IPS-NIHi7 (cell line): ENCODE results near the gene NRSN2.
"Not testable (repeated sequence)": the region's sequence is repeated elsewhere in the genome, so short reads cannot be mapped to it uniquely, and the experiment has no call there.

Experiments
- DNase-seq: peaks from one replicate; pipeline ENCODE4 v3.0.0; 2012; ENCODE audit warnings: mixed read lengths; ENCODE audit errors: extremely low spot score

NRSN2 gene

GRCh38 chr20:354298-354977 lies 7.5 kb downstream of the NRSN2 start:
- peak; percentile 90 for DNase-seq

GRCh38 chr20:356154-356553 lies 9.2 kb downstream of the NRSN2 start:
- DNase-seq, result not testable (repeated sequence)

GRCh38 chr20:356745-357144 lies 9.8 kb downstream of the NRSN2 start:
- no peak for DNase-seq

GRCh38 chr20:358891-359555 lies 12.1 kb downstream of the NRSN2 start:
- DNase-seq, result no peak

- DNase-seq, result no peak
These were observed 14.7 kb downstream of the NRSN2 start for GRCh38 chr20:361561-361960.

- no peak for DNase-seq
These were observed 15.7 kb downstream of the NRSN2 start for GRCh38 chr20:362271-363254.

- DNase-seq, result no peak
These were observed 16.6 kb downstream of the NRSN2 start for GRCh38 chr20:363319-364078.

GRCh38 chr20:364905-365794 lies 18.2 kb downstream of the NRSN2 start:
- DNase-seq, result no peak

- no peak for DNase-seq
These were observed 19.3 kb downstream of the NRSN2 start for GRCh38 chr20:366041-366718.

- no peak for DNase-seq
These were observed 20.0 kb downstream of the NRSN2 start for GRCh38 chr20:366719-367485.

GRCh38 chr20:367486-367887 lies 20.6 kb downstream of the NRSN2 start:
- no peak for DNase-seq

- DNase-seq, result no peak
These were observed 22.0 kb downstream of the NRSN2 start for GRCh38 chr20:368915-369314.

GRCh38 chr20:370151-370600 lies 23.3 kb downstream of the NRSN2 start:
- DNase-seq, result no peak

- DNase-seq, result no peak
These were observed 24.3 kb downstream of the NRSN2 start for GRCh38 chr20:370977-371754.

GRCh38 chr20:371755-372542 lies 25.0 kb downstream of the NRSN2 start:
- DNase-seq, result no peak

GRCh38 chr20:372543-373082 lies 25.7 kb downstream of the NRSN2 start:
- not testable (repeated sequence) for DNase-seq
